GM19351 (cell line): ENCODE results near the gene GNA12.
"Not testable (repeated sequence)": the region's sequence is repeated elsewhere in the genome, so short reads cannot be mapped to it uniquely, and the experiment has no call there.

Experiments
- ATAC-seq: cut with Tn5 transposase; IDR thresholded peaks from one replicate; pipeline ENCODE4 v1.9.1; 2021; ENCODE audit warnings: mild to moderate bottlenecking, moderate library complexity; ENCODE audit not compliant: unreplicated experiment

GNA12 gene

DNA sequence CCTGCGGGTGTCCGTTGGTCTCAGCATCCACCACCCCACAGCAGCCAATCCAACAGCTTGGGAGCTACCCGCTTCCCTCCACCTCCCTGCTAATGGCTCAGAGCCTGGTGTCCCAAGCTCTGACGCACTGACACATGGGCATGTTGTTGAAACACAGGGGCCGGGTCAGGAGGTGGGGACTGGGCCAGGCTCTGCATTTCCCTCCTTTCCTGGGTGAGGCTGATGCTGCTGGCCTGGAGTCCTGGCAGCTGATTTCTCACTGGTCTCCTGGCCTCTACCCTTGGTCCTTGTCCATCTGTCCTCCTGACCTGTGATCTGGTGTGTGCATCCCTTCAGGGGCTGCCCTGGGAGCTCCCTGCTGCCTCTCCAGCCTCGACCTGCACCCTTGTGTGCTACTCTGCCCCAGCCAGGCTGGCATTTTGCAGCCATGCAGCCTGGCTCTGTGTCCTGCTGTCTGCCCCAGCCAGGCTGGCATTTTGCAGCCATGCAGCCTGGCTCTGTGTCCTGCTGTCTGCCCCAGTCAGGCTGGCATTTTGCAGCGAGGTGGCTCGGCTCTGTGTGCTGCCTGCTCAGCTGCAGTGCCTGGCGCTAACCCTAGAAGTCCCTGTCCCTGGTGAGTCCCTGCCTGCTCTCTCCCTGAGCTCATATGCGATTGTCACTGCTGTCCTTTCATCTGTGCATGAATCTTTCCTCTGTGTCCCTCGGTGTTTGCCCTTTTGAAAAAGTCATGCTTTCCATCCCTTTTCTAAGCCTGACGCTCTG is 142.1 kb downstream of the GNA12 start:
- no peak for ATAC-seq

DNA sequence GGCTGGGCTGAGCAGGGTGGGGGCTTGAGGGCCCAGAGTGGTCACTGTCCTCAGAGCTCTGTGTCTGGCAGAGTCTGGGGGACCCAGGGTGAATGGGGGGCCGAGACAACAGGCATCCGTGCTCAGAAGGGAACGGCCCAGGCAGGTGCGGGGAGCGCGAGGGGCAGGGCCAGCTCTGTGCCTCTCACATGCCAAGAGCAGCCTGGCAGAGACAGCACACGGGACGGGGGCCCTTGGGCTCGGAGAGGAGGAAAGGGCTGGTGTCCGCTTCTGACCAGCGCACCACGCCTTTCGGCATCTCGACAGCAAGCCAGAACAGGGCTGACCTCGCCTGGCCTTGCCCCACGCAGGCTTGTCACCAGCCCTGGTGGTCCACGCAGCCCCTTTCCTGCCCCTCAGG is 142.7 kb downstream of the GNA12 start:
- no peak for ATAC-seq

DNA sequence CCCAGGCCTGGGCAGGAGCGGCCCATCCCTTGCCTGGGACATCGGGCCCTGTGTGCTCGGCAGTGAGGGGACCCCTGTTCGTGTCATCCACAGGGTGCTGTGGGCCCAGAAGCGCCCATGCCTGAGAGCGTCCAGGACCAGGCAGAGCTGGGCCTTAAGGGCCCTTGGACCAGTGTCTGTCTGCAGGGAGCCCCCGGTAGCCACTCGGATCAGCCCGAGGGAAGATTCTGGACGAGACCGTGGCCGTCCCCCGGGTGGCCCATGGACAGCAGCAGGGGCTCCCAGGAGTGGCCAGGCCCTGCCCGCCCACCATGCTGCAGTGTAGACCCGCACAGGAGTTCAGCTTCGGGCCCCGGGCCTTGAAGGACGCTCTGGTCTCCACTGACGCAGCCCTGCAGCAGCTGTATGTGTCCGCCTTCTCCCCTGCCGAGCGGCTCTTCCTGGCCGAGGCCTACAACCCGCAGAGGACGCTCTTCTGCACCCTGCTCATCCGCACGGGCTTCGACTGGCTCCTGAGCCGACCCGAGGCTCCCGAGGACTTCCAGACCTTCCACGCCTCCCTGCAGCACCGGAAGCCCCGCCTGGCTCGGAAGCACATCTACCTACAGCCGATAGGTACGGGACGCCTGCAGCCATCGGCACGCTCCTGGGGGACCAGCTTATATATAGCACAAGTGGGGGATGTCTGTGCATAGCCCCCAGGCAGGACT is 143.8 kb downstream of the GNA12 start:
- ATAC-seq = no peak

DNA sequence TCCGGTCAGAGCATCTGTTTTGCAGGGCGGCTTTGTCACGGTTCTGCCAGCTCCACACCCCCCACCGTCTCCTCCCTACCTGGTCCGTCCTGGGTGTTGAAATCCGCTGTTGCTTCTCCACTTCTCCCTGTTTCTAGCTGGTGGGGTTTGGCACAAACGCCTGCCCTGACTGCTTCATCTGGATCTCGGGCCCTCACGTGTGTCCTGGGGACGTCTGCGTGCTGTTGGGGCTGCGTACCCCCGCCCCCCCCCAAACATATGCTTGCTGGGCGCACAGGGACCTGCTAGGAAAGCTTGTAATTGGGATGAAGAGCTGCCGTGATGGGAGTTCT is 144.9 kb downstream of the GNA12 start:
- ATAC-seq = no peak

DNA sequence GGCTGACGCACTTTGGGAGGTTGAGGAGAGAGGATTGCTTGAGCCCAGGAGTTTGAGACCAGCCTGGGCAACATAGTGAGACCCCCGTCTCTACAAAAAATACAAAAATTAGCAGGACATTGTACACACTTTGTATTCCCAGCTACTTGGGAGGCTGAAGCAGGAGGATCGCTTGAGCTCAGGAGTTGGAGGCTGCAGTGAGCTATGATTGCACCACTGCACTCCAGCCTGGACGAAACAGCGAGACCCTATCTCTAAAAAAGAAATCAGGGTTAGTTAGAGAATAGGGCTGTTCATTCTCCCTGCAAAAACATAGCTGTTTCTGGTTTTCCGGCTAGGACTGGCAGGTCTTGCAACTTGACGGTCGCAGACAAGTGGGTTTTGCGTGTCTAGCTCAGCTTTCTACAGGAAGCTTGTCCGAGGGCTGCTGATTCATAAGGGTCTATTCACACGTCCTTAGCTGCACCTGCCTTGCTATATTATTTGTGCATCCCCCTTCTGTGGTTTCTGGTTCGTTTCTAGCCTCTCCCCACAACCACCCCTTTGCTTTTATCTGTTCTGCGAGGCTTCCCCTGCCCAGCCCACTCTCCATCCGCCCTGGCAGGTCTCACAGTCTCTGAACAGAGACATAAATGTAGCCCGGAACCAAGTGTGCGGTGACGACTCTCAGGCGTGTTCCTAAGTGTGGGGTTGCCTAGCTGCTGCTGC is 145.4 kb downstream of the GNA12 start:
- peak; percentile 92 for ATAC-seq

DNA sequence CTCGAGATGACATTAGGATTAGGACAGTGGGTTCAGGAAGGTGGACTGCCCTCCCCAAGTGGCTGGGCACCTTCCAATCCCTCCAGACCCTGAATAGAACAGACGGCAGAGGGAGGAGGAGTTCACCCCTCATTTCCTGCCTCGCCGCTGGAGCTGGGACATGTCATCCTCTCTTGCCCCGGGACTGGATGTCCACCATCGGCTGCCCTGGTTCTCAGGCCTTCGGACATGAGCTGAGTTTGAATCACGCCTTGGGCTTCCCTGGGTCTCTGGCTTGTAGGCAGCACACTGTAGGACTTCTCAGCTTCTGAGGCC is 150.0 kb downstream of the GNA12 start:
- ATAC-seq = not testable (repeated sequence)

DNA sequence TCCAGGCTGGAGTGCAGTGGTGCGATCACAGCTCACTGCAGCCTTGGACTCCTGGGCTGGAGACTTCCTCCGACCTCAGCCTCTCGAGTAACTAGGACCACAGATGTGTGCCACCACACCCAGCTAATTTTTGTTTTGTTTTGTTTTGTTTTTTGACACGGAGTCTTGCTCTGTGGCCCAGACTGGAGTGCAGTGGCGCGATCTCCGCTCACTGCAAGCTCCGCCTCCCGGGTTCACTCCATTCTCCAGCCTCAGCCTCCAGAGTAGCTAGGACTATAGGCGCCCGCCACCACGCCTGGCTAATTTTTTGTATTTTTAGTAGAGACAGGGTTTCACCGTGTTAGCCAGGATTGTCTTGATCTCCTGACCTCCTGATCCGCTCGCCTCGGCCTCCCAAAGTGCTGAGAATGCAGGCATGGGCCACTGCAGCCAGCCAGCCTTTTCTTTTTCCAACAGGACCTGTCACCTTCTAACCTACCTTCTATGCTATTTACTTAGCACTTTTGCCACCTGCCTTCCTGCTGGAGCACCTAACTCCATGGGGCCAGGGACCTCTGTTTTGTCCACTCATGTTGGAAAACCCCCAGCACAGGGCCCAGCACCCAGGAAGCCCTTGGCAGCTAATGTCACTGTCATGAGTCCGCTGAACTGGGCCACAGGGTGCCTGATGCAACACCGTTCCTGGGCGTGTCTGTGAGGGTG is 150.5 kb downstream of the GNA12 start:
- ATAC-seq = not testable (repeated sequence)

DNA sequence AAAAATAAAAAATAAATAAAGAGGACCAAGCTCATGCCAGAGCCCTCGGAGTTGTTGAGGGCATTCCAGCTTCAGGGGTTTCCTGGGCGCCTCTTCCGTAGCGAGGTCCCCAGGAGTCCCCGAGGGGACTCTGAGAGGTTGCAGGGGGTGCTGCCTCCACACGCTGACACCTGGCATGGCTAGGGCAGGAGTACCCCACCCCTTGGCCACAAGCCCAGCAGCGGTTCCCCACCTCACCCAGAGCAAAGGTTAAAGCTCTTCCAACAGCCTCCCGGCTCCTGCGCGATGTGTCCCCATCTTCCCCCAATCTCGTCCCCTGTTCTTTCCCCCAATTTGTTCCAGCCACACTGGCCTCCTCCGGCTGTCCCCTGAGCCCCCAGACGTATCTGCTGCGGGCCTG is 151.6 kb downstream of the GNA12 start:
- no peak for ATAC-seq

DNA sequence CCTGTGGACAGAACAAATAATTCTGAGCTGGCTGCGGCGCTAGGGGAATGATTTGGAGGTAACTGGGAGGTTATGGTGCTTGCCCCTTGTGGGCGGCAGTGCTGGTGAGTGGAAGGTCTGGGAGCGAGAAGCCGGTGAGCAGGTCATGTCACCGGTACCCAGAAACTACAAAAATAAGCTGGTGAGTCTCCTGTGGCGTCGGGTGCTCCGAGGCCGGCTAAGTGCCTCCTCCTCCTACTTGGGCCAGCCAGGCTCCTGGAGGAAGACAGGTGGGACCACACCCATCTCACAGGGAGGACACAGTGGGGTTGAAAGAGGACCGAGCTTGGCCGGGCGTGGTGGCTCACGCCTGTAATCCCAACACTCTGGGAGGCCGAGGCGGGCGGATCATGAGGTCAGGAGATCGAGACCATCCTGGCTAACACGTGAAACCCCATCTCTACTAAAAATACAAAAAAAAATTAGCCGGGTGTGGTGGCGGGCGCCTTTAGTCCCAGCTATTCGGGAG is 152.1 kb downstream of the GNA12 start:
- not testable (repeated sequence) for ATAC-seq

DNA sequence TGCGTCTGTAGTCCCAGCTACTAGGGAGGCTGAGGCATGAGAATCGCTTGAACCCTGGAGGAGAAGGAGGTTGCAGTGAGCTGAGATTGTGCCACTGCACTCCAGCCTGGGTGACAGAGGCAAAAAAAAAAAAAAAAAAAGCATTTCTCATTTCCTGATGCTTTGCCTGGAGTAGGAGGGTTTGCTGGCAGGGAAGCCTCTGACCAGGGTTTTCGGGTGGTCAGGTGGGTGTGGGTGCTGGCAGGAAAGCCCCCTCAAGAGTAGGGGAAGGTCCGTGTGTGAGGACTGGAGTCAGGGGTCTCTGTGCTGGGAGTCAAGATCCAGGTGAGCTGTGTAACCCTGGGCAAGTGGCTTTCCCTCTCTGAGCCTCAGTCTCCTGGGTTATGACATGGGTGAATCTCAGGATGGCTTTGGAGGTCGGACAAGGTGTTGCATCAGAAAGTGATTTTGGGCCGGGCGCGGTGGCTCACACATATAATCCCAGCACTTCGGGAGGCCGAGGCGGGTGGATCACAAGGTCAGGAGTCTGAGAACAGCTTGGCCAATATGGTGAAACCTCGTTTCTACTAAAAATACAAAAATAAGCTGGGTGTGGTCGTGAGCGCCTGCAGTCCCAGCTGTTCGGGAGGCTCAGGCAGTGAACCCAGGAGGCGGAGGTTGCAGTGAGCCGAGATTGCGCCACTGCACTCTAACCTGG is 152.9 kb downstream of the GNA12 start:
- no peak for ATAC-seq

DNA sequence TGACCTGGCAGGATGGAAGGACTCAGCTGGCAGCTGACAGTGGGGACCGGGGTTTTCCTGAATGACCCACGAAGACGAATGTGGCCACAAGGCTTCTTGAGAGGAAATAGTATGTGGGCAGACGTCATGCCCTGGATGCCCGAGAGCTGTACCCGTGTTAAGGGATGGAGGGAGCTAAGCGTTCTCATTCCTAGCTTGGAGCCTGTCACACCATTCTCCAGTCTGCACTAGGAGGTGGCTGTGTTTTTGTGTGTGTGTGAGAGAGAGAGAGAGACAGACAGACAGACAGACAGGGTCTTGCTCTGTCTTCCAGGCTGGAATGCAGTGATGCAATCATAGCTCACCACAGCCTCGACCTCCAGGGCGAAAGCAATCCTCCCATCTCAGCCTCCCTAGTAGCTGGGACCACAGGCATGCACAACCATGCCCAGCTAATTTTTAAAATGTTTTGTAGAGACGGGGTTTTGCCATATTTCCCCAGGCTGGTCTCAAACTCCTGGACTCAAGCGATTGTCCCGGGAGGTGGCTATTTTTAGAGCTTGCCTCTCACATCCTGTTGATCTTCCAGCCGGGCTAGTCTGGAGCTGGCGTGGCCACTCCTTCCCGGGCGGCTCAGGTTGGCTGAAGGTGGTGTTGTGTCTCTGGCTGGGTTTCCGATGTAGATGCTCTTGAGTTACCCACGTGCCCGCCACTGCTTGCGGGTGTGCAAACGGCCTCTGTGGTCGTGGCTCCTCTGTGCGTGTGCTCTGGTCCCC is 154.0 kb downstream of the GNA12 start:
- ATAC-seq = no peak

DNA sequence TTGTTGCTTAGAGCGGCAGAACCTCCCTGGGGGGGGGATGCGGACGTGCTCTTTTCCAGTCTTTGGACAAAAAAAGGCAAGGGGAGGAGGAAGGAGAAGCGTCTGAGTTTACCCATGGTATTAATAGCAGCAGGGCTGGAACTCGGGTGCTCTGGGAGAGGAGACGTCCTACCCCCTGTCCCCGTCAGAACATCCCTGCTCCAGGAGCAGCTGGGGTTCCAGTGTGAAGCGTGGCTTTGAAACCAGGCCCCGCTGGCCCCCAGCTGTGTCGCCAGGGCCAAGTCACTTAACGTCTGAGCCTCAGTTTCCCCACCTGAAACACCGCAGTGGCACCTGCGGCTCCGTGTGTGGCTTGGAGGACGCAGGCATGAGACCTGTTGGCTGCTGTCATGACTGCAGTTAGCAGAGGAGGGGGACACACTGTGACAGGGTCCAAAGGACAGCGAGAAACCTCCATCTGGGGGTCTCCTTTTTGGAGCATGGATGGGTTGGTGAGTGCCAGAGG is 154.7 kb downstream of the GNA12 start:
- ATAC-seq = no peak

DNA sequence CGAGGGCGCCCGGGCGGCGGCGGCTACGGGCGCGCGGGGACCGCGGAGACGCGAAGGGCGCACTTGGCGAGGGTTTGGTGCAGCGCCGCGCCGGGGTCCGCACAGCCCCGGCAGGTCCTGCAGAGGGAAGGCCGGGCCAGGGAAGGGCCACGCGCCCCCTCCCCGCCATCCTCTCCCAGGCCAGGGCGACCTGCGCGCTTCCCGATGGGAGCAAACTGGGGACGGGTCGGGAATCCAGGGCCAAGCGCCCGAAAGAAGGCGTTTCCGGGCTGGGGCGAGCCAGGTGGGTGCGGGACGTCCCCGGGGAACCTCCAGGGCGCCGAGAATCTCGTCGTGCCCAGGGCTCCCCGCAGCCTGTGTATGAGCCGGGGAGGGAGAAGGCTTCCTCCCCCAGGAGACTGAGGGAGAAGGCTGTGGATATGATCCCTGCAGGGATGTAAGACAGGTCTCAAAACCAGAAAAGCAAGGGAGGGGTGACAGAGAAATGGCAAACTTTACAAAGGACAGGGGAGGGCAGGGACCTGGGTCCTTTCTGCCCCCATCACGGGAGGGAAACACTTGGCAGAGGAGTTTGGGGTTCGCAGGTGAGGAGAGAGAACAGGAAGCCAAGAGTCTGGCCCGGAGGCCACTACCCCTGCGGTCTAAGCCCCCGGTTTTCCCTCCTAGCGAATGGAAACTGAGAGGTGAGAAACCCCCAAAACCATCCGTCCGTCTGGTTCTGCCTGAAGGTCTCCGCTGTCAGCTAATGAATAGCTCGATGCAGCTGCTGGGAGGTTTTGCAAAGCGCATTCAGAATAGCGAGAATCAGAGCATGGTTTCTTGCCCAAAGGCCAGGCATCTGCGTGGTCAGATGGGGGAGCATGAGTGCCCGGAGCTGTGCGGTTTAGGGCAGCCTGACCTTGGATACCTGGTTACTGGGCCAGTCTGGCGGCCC is 155.4 kb downstream of the GNA12 start:
- ATAC-seq = peak; percentile 78

DNA sequence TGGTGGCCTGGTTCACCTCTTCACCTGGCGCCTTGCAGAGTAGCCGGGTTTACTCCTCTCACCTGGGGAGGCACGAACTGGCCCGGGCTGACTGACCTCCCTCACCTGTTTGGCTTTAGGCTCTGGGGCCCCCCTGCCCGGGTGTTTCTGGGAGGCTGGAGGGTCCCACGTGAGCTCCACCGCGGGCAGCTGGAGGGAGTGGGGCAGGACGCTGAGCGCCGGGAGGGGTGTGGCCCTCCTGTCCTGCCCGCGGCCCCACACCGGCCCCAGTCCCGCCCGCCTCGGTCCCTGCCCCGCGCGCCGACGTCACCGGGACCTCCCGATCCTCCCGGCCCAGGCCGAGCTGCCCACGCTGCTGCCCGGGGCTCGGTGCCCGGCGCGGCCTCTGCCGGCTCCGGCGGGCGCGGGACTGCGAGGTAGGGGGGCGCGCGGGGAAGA is 156.2 kb downstream of the GNA12 start, which contains the start of gene AMZ1:
AMZ1 (plus strand) TSS at position 322 of the 438 bp plus-strand sequence. CDS start 12,250 bp downstream, outside the sequence.
- no peak for ATAC-seq

DNA sequence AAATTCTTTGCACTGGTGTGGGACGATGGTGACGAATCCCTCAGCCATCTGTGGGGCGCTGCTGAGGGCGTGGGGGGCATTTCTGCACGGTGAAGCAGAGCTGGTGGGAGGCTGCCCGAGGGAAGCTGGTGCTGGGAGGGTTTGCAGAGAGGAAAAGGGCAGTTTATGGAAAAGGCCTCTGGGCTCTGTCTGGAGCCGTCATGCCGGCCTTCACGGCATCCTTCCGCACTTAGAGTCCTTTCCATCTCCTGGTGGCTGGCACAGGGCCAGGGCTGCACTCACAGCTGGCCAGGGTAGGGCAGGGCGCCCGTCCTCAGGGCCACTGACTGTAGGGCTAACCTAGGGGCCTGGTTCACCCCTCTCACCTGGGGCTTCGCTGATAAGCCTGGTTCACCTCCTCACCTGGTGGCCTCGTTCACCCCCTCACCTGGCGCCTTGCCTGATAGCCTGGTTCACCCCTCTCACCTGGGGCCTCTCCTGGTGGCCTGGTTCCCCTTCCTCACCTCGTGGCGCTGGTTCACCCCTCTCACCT is 156.7 kb downstream of the GNA12 start:
- ATAC-seq = no peak

DNA sequence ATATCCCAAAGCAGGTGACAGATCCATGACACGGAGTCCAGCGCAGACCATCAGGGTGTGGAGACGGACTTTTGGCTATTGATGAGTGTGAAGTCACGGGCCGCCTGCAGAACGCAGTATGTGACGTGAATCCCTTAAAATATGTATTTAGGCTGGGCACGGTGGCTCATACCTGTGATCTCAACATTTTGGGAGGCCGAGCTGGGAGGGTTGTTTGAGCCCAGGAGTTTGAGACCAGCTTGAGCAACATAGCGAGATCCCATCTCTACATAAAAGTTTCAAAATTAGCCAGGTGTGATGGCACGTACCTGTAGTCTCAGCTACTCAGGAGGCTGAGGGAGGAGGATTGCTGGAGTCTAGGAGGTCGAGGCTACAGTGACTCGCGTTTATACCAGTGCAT is 158.0 kb downstream of the GNA12 start:
- no peak for ATAC-seq

DNA sequence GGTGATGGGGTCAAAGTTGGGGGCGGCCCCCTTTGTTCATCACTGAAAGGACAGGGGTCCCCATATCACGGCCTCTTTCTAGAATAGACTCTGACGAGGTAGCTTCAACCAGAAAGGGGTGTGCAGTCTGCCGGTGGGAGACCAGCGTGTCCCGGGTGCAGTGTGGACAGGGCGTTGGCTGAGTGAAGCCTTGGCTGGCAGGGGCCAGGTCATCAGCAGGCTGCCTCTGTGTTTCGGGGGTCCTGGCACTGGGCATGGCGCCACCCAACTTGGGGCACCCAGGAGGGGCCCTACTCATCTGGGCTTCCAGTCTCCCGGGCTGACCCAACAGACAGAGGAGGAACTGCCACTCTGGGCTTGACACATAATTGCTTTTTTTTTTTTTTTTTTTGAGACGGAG is 159.6 kb downstream of the GNA12 start:
- no peak for ATAC-seq
